ENCODE results near the gene PHACTR1. TPM values are rescaled to one million over a fixed set of nuclear protein-coding genes. Genes with fewer than 3 reads are reported as not detected.

PHACTR1 gene
- total and polyA plus RNA-seq, 9 of the 15 experiments (the other 6 are each of a cell fraction or from before 2014, with no cell fraction given): 11.5 to 32.6 (median 22.0) TPM

- TF ChIP-seq THAP12 (CRISPR knock-in tag; IDR thresholded peaks at IDR 0.05): no peak
- TF ChIP-seq RBM15 (IDR thresholded peaks at IDR 0.05; ENCODE audit: insufficient read depth, low read length): no peak
- no peak for TF ChIP-seq EP300 (IDR thresholded peaks at IDR 0.05; ENCODE audit: low read length)
- no peak for TF ChIP-seq ARID3A (IDR thresholded peaks at IDR 0.05; ENCODE audit: borderline replicate concordance, low read depth, low read length)
- TF ChIP-seq MTA3 (IDR thresholded peaks at IDR 0.05; ENCODE audit: borderline replicate concordance): no peak
- no peak for TF ChIP-seq TEAD2 (tag; IDR thresholded peaks at IDR 0.05)
- no peak for TF ChIP-seq MLX (CRISPR knock-in tag; conservative IDR thresholded peaks at IDR 0.05)
- no peak for TF ChIP-seq DDX20 (tag; IDR thresholded peaks at IDR 0.05; ENCODE audit: low read depth)
- no peak for TF ChIP-seq GATAD2A (IDR thresholded peaks at IDR 0.05)
- no peak for TF ChIP-seq KAT8 (IDR thresholded peaks at IDR 0.05; ENCODE audit: low read depth)
- TF ChIP-seq PHTF2 (CRISPR knock-in tag; IDR thresholded peaks at IDR 0.05): no peak
Observed at GRCh38 chr6:12836009-12836408, 119.4 kb downstream of the PHACTR1 start (continued).
